ENCODE results near the gene TFF3. TPM values are rescaled to one million over a fixed set of nuclear protein-coding genes. Genes with fewer than 3 reads are reported as not detected.
A peak's percentile ranks its signal among the peaks of the same experiment; 100 is the strongest.

Gene TFF3
- total and polyA plus RNA-seq, 10 of the 15 experiments (the other 5 are each of a cell fraction or from before 2014, with no cell fraction given): not detected

DNA sequence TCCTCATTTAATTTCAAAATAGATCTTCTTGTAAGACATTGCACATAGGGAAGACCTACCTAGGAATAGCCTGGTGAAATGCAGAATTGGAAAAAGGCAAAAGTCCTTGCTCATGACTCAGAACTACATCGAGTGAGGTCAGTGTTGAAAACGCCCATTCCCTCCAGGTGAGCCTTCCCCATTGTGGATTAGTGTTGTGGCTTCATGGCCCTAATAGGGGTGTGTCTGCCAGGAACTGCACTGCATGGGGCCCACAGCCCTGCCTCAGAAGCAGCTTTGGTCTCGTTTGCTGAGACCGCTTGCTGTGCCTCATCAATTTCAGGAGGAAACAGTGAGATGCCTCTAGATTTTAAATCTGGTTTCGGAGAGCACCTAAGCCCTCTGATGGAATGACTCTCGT is 17.0 kb downstream of the TFF3 start (continued):
- no peak for TF ChIP-seq NRF1 (conservative IDR thresholded peaks at IDR 0.05; ENCODE audit: low read depth, low read length)
- no peak for TF ChIP-seq EP300 (IDR thresholded peaks at IDR 0.05; ENCODE audit: borderline replicate concordance in 1 of 2, control insufficient read depth in 1 of 2, low read depth in 2 of 2, low read length in 2 of 2)
- no peak for TF ChIP-seq CBFB (IDR thresholded peaks at IDR 0.05; ENCODE audit: low read depth)
- TF ChIP-seq ELK1 (IDR thresholded peaks at IDR 0.05; ENCODE audit: low read depth, low read length): no peak
- TF ChIP-seq BMI1 (IDR thresholded peaks at IDR 0.05; ENCODE audit: borderline replicate concordance): no peak
- no peak for TF ChIP-seq MEF2B (IDR thresholded peaks at IDR 0.05; ENCODE audit: partially characterized antibody, poor library complexity, severe bottlenecking)
- TF ChIP-seq HCFC1 (IDR thresholded peaks at IDR 0.05; ENCODE audit: low read length): no peak
- TF ChIP-seq, protein P1, sequence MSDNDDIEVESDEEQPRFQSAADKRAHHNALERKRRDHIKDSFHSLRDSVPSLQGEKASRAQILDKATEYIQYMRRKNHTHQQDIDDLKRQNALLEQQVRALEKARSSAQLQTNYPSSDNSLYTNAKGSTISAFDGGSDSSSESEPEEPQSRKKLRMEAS (IDR thresholded peaks at IDR 0.05; ENCODE audit: low read depth, low read length): no peak
- no peak for TF ChIP-seq DPF2 (IDR thresholded peaks at IDR 0.05)
- no peak for TF ChIP-seq KDM1A (IDR thresholded peaks at IDR 0.05; ENCODE audit: borderline replicate concordance)

GRCh38 chr21:42297377-42297776 is 17.8 kb downstream of the TFF3 start:
- Histone ChIP-seq H3K27me3 (replicated peaks in 1 of 2; ENCODE audit: control insufficient read depth in 2 of 2, insufficient read depth in 2 of 2, low read length in 1 of 2) (no peaks in the 10 kb centered on the region; a peak in 1 of 4 replicates), H3K27ac (ENCODE audit: control insufficient read depth, insufficient read depth) (no peak overlapping the region), H4K20me1 (ENCODE audit: control insufficient read depth, insufficient read depth) (no peaks in the 10 kb centered on the region), H3K9me3 (replicated peaks; ENCODE audit: control insufficient read depth, insufficient read depth, low read length) (no peaks in the 10 kb centered on the region; the same call in 2 of the 3 replicates), H3K79me2 (ENCODE audit: control insufficient read depth, insufficient read depth, low read length) (no peaks in the 10 kb centered on the region), H2AFZ (ENCODE audit: control insufficient read depth, low read depth, low read length) (no peak overlapping the region), H3K9ac (ENCODE audit: control insufficient read depth, insufficient read depth, low read length) (no peak overlapping the region), H3K36me3 (ENCODE audit: control insufficient read depth in 2 of 2, insufficient read depth in 2 of 2, low read length in 1 of 2) (no peaks in the 10 kb centered on the region), H3K4me3 (no peak overlapping the region), H3K4me2 (ENCODE audit: control insufficient read depth, insufficient read depth) (no peak overlapping the region), H3K4me1 (ENCODE audit: control insufficient read depth, insufficient read depth, low read length) (no peaks in the 10 kb centered on the region)
- SMC1A ChIA-PET (ENCODE audit: uncharacterized antibody, unreplicated experiment): interaction anchor here (1.1 to 1.6 kb wide), 3 partner anchors 9 to 133 kb away, joined by 3 to 7 read pairs (median 3); no protein-coding TSS in a partner anchor
- FAIRE-seq: no peak
- ATAC-seq: no peak
- WGBS (ENCODE audit: insufficient coverage, insufficient replicate concordance, low lambda C conversion rate, missing lambda C conversion rate): 60% methylated on average over 9 of the region's 9 CpGs
- TF ChIP-seq, protein P2, sequence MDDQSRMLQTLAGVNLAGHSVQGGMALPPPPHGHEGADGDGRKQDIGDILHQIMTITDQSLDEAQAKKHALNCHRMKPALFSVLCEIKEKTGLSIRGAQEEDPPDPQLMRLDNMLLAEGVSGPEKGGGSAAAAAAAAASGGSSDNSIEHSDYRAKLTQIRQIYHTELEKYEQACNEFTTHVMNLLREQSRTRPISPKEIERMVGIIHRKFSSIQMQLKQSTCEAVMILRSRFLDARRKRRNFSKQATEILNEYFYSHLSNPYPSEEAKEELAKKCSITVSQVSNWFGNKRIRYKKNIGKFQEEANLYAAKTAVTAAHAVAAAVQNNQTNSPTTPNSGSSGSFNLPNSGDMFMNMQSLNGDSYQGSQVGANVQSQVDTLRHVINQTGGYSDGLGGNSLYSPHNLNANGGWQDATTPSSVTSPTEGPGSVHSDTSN (IDR thresholded peaks at IDR 0.05; ENCODE audit: insufficient replicate concordance, low read depth, low read length): peak; percentile 3
- TF ChIP-seq RUNX3 (IDR thresholded peaks at IDR 0.05; ENCODE audit: low read length): no peak
- no peak for TF ChIP-seq E4F1 (IDR thresholded peaks at IDR 0.05; ENCODE audit: borderline replicate concordance, partially characterized antibody)
- TF ChIP-seq YY1 (IDR thresholded peaks at IDR 0.05; ENCODE audit: low read depth, low read length): no peak
- no peak for TF ChIP-seq ZNF622 (IDR thresholded peaks at IDR 0.05)
- TF ChIP-seq BCL3 (IDR thresholded peaks at IDR 0.05; ENCODE audit: borderline replicate concordance, insufficient read depth, low read depth, low read length, poor library complexity, severe bottlenecking): peak; percentile 16
- RAD21 ChIA-PET (ENCODE audit: unreplicated experiment): interaction anchor here (0.8 to 1.6 kb wide), 2 partner anchors 12 to 60 kb away, joined by 3 to 4 read pairs; no protein-coding TSS in a partner anchor
- intact Hi-C loops (cut with micrococcal nuclease; ENCODE audit: unreplicated experiment) (no loop called here), in situ Hi-C loops (cut with MboI) (no loop called here)
- no peak for DNase-seq (ENCODE audit: low read depth, low spot score)
- CTCF ChIA-PET: interaction anchor here (0.6 to 1.2 kb wide), 4 partner anchors 12 to 169 kb away, joined by 3 to 5 read pairs (median 4); no protein-coding TSS in a partner anchor
- POLR2A ChIA-PET: interaction anchor here (1.3 kb wide), 1 partner anchor 12 kb away, joined by 4 read pairs; no protein-coding TSS in a partner anchor
- no TSS peak for BruUV-seq (replicated peaks)

Data from GM12878 (cell line).